K562 (cell line): ENCODE data around the gene CSMD2. TPM values are rescaled to one million over a fixed set of nuclear protein-coding genes. Genes with fewer than 3 reads are reported as not detected.

Experiments
- GTF2A2 ChIP-seq: IDR thresholded peaks from 2 replicates; pipeline ENCODE4 v1.6.1; 2016; ENCODE audit warnings: mild to moderate bottlenecking, missing genetic modification characterization, missing compliant biosample characterization
- MCM3 ChIP-seq: fragments of 450-650 bp; IDR thresholded peaks from 2 replicates; pipeline ENCODE4 v1.6.1; 2016
- PTTG1 ChIP-seq: fragments of 450-650 bp; IDR thresholded peaks from 2 replicates; pipeline ENCODE4 v1.6.1; 2016; ENCODE audit warnings: low read depth, mild to moderate bottlenecking, missing genetic modification characterization, missing compliant biosample characterization
- RBBP5 ChIP-seq: fragments of 200-600 bp; sonication (generic); IDR thresholded peaks from 2 replicates; pipeline ENCODE4 v1.6.1; 2012; ENCODE audit warnings: borderline replicate concordance, mild to moderate bottlenecking, low read length, control low read depth, inconsistent platforms; ENCODE audit not compliant: insufficient read depth, poor library complexity, severe bottlenecking
- SUPT5H ChIP-seq: fragments of 450-650 bp; IDR thresholded peaks from 2 replicates; pipeline ENCODE4 v1.6.1; 2016
- ZNF75A ChIP-seq: fragments of 450-650 bp; formaldehyde crosslinking; IDR thresholded peaks from 2 replicates; pipeline ENCODE4 v1.4.0; 2020; ENCODE audit warnings: mild to moderate bottlenecking
- polyA plus RNA-seq, 8 experiments: library from polyadenylated mRNA; depleted of rRNA in 4 of 8; stranded (reverse) in 5 of 8; unstranded in 3 of 8; fragments of >200 nt; fragmentation: Nextera tagmentation in 2 of 8; fragmentation: Illumina TruSeq in 1 of 8; extraction: Ambion mirVana in 2 of 8; extraction: Trizol in 1 of 8; gene quantifications; 2 replicates each; pipeline versions ENCODE4 v1.2.1 to v1.2.3, GENCODE V29; 2011 to 2014; ENCODE audit warnings: inconsistent platforms in 1 of 8, missing spikeins in 1 of 8
- total RNA-seq, 7 experiments: library from RNA; depleted of rRNA in 6 of 7; stranded (reverse); fragments of >200 nt in 6 of 7; fragmentation: Illumina TruSeq in 2 of 7; extraction: Trizol in 2 of 7; gene quantifications; 2 replicates each; pipeline versions ENCODE4 v1.2.1 to v1.2.3, GENCODE V29; 2011 to 2021; ENCODE audit warnings: low replicate concordance in 1 of 7
- TF ChIP-seq, protein P1 (sequence below), 2 experiments: fragments of 450-650 bp in 1 of 2; sonication (generic) in 1 of 2; formaldehyde crosslinking in 1 of 2; IDR thresholded peaks; 2 replicates each; pipeline versions ENCODE4 v1.7.1 to v1.9.0; 2016 to 2022; ENCODE audit warnings: inconsistent platforms in 1 of 2, mild to moderate bottlenecking in 1 of 2, missing genetic modification reagents in 1 of 2
- TF ChIP-seq, protein P2 (sequence below), 2 experiments: IDR thresholded peaks in 1 of 2; conservative IDR thresholded peaks in 1 of 2; 2 replicates each; pipeline ENCODE4 v1.6.1; 2016; ENCODE audit warnings: low read depth in 2 of 2, mild to moderate bottlenecking in 1 of 2, missing compliant biosample characterization in 1 of 2, missing genetic modification characterization in 1 of 2, moderate library complexity in 1 of 2

Gene CSMD2
- total and polyA plus RNA-seq, 9 of the 15 experiments (the other 6 are each of a cell fraction or from before 2014, with no cell fraction given) = not detected

DNA sequence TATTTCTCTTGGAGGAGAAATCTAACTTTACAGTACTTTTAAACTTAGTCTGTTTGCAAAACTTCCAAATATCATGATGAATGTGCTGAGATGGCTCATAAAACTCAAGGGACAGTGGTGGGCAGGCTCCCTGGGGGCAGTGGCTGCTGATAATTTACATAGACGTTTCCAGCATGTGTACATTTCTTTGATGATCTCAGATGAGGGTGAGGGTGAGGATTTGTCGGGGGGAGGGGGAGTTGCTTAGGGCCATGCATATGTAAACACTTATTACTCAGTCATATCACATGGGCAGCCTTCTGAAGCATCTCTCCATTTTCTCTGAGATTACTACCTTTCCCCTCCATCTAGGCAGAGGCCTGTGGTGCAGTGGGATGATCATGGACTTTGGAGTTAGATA is 454.1 kb downstream of the CSMD2 start (continued):
- TF ChIP-seq, protein P1, sequence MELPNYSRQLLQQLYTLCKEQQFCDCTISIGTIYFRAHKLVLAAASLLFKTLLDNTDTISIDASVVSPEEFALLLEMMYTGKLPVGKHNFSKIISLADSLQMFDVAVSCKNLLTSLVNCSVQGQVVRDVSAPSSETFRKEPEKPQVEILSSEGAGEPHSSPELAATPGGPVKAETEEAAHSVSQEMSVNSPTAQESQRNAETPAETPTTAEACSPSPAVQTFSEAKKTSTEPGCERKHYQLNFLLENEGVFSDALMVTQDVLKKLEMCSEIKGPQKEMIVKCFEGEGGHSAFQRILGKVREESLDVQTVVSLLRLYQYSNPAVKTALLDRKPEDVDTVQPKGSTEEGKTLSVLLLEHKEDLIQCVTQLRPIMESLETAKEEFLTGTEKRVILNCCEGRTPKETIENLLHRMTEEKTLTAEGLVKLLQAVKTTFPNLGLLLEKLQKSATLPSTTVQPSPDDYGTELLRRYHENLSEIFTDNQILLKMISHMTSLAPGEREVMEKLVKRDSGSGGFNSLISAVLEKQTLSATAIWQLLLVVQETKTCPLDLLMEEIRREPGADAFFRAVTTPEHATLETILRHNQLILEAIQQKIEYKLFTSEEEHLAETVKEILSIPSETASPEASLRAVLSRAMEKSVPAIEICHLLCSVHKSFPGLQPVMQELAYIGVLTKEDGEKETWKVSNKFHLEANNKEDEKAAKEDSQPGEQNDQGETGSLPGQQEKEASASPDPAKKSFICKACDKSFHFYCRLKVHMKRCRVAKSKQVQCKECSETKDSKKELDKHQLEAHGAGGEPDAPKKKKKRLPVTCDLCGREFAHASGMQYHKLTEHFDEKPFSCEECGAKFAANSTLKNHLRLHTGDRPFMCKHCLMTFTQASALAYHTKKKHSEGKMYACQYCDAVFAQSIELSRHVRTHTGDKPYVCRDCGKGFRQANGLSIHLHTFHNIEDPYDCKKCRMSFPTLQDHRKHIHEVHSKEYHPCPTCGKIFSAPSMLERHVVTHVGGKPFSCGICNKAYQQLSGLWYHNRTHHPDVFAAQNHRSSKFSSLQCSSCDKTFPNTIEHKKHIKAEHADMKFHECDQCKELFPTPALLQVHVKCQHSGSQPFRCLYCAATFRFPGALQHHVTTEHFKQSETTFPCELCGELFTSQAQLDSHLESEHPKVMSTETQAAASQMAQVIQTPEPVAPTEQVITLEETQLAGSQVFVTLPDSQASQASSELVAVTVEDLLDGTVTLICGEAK (IDR thresholded peaks at IDR 0.05) = no peak
- TF ChIP-seq, protein P1 (CRISPR knock-in tag; IDR thresholded peaks at IDR 0.05) = no peak
- TF ChIP-seq GTF2A2 (tag) (no peak), RBBP5 (no peak), PTTG1 (no peak), SUPT5H (no peak), ZNF75A (CRISPR knock-in tag) (no peak), MCM3 (no peak)
- TF ChIP-seq, protein P2, sequence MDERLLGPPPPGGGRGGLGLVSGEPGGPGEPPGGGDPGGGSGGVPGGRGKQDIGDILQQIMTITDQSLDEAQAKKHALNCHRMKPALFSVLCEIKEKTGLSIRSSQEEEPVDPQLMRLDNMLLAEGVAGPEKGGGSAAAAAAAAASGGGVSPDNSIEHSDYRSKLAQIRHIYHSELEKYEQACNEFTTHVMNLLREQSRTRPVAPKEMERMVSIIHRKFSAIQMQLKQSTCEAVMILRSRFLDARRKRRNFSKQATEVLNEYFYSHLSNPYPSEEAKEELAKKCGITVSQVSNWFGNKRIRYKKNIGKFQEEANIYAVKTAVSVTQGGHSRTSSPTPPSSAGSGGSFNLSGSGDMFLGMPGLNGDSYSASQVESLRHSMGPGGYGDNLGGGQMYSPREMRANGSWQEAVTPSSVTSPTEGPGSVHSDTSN (CRISPR knock-in tag; IDR thresholded peaks at IDR 0.05; ENCODE audit: low read depth) = no peak
- TF ChIP-seq, protein P2 (tag; conservative IDR thresholded peaks at IDR 0.05; ENCODE audit: low read depth) = no peak
